Stimulated activated CD8-positive, alpha-beta memory T cell treated with anti-CD3 and anti-CD28 coated beads, Interleukin-15, amount 100 ng/mL, for 4 hours (primary cell): ENCODE measurements around the gene CALR3.
"Not testable (repeated sequence)": the region's sequence is repeated elsewhere in the genome, so short reads cannot be mapped to it uniquely, and the experiment has no call there.

Source experiments
- DNase-seq, 2 donors: peaks; one replicate each; pipeline ENCODE4 v3.0.0-alpha.2; 2020; ENCODE audit warnings: low read depth in 2 of 2

Gene CALR3

GRCh38 chr19:16495982-16496612 lies at the start of gene CALR3, which contains the start of gene C19orf44:
CALR3 (minus strand) TSS chr19:16496167; CDS start chr19:16496129, 38 bp downstream.
C19orf44 (plus strand) TSS chr19:16496394; CDS start chr19:16500793, 4,399 bp downstream.
- peak; percentile 93 to 95 for DNase-seq

DNA sequence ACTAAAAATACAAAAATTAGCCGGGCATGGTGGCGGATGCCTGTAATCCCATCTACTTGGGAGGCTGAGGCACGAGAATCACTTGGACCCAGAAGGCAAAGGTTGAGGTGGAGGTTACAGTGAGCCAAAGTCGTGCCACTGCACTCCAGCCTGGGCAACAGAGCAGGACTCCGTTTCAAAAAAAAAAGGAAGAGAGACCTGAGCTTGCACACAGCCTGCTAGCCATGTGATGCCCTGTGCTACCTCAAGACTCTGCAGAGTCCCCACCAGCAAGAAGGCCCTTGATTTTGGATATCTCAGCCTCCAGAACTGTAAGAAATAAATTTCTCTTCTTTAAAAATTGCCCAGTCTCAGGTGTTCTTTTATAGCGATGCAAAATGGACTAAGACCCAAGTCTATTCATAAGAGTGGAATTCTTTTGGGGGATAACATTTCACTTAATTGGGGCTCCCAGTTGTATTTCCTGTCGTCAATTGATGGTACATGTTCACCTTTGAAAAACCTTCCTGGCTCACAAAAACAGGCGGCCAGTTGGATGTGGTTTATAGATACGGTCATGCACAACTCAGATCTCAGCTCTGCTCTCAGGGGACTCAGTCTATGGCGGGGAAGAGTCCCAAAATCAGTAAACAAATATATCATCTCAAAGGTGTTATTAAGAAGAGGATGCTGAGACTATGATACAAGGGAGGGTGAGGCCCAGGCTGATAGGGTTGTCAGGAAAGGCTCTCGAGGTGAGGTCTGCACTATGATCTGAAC lies 48.7 kb upstream of the CALR3 start:
- DNase-seq = no peak

- not testable (repeated sequence) for DNase-seq
These were observed 47.8 kb upstream of the CALR3 start for GRCh38 chr19:16543734-16544133.

- DNase-seq = no peak
These were observed 47.0 kb upstream of the CALR3 start for GRCh38 chr19:16542910-16543472.

- peak; percentile 86 to 90 for DNase-seq
These were observed 46.3 kb upstream of the CALR3 start, which contains the start of gene CHERP for GRCh38 chr19:16542045-16542909. CHERP (minus strand) TSS chr19:16542437; CDS start chr19:16542378, 59 bp downstream.

DNA sequence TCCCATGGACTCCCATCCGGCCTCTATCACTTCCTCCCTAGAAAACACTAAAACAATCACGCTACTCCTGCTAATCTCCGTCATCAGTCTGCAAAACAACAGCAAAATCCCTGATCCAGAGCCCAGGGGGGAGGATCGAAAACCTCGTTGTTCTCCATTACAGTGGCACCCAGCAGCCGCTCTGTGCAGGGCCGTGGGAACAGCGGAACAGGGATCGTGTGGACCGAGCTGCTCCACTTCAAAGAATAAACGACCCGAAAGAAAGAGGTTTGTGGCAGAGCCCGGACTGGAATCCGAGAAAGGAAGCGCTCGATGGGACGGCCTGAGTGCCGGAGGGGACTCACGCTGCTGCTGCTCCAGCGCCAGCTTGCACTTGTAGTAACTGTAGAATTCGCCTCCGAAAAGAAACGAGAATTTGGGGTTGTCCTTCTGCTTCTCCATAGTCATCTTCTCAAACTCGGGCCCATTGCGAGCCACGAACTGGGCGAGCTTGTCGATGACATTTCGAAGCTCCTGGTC lies 45.6 kb upstream of the CALR3 start:
- no peak for DNase-seq

DNA sequence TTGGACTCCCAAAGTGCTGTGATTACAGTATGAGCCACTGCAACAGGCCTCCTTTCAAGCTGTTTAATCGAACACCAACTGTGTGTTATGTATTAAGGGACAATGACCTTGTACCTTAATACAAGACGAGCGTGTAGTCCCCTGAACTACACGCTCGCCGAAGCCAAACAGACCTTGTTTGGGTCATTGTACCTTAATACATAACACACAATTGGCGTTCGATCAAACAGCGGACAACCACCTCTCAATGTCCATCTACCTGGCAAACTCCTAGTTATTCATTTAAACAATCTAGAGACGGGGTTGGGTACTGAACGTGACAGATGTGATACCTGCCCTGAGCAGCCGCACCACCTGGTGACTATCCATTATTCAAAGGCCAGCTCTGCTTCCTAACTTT lies 45.0 kb upstream of the CALR3 start:
- no peak for DNase-seq

DNA sequence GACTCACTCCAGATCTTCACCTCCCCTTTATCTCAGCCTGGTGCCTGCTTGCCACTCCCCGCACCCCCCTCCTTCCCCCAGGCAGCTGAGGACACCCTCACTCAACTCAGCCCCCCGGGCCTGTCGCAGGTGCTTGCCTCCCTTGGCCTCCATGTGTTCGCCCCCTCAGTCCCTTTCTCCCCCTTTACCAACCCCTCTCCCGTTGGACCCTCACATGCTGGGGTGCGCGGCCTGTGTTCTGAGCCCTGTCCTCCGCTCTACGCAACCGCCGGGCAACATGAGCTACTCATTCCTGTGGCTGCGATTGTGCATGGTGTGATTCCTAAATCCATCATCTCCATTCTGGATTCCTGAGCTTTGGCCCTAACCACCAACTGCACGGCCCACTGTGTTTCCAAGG lies 41.1 kb upstream of the CALR3 start:
- no peak for DNase-seq

- DNase-seq = no peak
These were observed 40.2 kb upstream of the CALR3 start for GRCh38 chr19:16536130-16536529.

DNA sequence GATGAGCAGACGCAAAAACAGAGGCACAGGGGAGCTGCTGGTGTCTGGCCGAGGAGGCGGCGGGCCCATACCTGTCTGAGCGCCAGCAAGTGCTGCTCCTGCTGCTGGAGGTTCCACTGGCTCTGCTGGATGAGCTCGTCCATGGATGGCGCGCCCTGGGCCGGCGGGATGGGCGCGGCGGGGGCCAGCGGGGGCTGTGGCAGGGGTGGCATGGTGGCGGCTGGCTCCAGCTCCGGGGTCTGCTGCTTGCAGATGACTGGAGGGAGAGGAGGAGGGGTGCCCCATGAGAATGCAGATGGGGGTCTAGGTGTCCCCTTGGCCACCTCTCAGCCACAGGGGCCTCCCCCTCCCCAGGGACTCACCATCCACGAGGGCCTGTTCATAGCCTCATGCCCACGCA lies 39.4 kb upstream of the CALR3 start:
- no peak for DNase-seq

DNA sequence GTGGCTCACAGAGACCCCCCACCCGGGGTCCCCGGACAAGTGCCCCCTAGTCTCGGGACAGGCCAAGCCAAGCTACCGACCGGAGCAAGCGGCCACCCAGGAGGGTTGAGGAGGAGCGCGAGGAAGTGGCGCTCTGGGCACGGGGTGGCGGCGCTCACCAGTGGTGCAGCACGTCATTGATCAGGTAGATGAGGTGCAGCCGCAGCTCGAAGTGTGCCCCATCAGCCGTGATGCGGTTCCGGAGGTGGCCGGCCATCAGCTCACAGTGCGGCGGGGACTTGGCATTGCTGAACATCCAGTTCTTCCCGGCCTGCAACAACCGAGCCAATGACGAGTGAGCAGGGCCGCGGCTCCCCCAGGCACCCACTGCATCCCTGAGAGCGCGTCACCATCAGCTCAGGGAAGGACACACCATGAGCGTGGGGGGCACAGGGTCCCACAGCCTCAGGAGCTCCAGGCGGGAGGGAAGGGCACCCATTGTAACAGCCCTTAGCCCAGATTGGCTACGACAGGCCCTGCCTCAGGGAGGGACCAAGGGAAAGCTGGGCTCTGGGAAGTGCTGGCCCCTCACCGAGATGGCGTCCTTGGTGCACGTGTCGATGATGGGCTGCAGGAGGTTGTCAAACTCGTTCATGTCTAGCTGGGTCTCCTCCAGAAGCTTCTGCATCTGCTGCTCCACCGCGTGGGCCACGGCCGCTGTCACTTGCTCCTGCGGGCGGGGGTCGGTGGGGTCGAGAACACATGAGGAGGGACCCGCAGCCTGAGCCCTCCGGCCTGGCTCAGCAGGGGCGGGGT lies 36.7 kb upstream of the CALR3 start:
- DNase-seq = no peak

- no peak for DNase-seq
These were observed 35.4 kb upstream of the CALR3 start for GRCh38 chr19:16531380-16531669.

DNA sequence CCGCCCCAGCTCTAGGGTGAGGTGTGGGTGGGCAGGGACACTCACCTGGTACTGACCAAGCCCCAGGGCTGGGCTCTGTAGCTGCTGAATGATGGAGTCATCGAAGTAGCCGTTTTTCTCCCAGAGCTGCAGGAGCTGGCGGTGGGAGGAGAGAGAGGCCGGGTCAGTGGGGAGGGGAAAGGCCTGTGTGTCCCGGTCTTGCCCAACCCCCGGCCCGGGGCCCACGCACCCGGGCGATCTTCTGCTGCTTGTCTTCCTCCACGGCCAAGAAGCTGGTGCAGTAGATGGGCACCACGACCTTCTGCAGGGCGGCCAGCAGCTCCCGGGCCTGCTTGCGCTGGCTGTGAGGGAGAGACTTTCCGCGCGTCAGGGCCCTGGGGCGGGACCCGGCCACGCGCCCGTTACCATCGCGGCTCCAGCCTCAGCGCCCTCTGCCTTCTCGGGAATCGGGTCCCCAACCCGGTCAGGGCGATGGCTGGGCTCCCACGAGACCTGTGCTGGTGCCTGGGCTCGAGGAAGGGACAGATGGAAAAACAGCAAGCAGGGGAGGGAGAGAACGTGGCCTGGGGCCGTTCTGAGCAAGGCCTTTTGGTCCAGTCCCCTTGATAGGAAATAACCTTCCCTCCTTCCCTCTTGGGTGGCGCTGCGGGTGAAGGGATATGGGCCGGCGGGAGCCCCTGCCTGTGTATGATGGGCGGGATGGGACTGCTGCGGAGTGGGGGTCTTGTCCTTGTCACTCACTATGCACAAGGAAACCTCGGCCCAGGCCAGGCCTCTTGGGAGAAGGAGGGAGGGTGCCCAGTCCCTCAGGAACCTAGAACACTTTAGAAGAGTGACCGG lies 34.8 kb upstream of the CALR3 start:
- no peak for DNase-seq

DNA sequence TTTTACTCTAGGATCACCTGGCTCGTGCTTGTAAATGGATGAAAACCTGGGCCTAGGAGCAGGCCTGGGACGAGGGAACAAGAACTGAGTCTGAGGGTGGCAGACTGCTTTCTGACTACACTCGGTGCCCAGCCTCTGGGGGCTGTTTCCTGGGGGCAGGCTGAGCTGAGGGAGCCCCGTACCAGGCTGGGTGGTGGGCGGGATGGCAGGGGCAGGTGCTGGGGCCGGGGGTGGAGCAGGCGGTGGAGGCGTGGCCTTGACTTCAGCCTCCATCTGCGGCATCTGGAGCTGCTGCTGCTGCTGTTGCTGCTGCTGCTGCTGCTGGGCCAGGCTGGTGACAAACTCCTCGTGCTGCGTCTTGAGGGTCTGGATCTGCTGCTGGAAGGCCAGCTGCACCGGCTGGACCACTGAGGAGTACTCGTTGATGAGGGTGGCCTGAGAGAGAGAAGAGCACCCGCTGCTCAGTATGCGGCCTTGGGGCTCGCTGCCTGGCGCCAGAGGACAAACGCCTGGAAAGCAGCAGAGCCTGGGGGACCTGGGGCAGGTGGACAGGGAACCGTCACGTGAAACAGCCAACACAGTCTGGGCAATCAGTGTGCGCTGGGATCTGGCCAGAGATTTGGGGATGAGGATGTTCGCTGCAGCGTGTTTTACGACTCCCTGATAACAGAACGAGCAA lies 33.6 kb upstream of the CALR3 start:
- DNase-seq = no peak

- DNase-seq = no peak
These were observed 32.1 kb upstream of the CALR3 start for GRCh38 chr19:16527971-16528521.

- no peak for DNase-seq
These were observed 31.5 kb upstream of the CALR3 start for GRCh38 chr19:16527334-16527935.

DNA sequence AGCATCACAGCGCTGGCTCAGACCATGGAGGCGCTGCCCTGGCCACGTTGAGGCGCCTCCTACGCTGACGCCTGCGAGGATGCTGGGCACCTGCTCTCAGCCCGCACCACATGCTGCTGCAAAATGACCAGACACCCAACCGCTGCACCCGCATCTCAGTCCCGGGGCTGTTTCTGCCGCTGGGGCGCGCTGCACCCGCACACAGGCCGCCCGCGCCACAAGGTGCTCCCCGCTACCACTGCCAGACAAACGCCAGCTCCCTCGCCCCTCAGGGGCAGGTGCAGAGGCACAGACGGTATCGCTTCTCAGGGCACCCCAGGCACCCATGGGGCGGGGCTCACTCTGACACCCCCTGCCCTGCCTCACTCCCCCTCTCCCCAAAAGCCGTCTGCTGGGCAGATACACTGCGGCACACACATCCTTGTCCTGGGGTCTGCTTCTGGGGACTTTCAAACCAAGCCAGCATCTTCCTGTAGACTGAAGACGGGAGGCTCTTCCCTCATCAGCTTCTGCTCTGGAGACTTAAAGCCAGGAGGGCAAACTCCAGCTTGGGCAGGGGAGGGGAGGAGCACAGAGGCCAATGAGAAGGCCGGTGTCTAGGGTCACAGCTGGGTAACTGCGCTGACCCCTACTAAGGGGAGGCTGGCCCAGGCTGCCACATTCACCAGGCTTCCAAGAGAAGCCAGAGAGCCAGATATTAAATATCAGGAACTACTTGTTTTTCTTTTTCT lies 29.9 kb upstream of the CALR3 start:
- DNase-seq = no peak
